Left renal cortex interstitium (tissue), 4 donors: Measurements from ENCODE around the gene NMUR1. TPM values are rescaled to one million over a fixed set of nuclear protein-coding genes. Genes with fewer than 3 reads are reported as not detected.

ENCODE experiments used
- DNase-seq, 4 donors: peaks; one replicate each; pipeline ENCODE4 v3.0.0-alpha.2; 2013; ENCODE audit warnings: low read depth in 4 of 4, low spot score in 2 of 4, missing footprints in 1 of 4
- polyA plus RNA-seq, 4 donors: library from polyadenylated mRNA; unstranded; fragments of 120-200 nt; gene quantifications; one replicate each; pipeline ENCODE4 v1.2.1, GENCODE V29; 2013; ENCODE audit not compliant: insufficient read length in 4 of 4

The NMUR1 gene
- polyA plus RNA-seq, 4 donors: 0.55 to 1.4 (median 0.74) TPM

- DNase-seq: peak in 1 of 4 donors; percentile 67
These were observed 24.7 kb upstream of the NMUR1 start for GRCh38 chr2:231554748-231555545.

- DNase-seq: no peak
These were observed 24.1 kb upstream of the NMUR1 start for GRCh38 chr2:231554327-231554726.

- no peak for DNase-seq
These were observed 22.5 kb upstream of the NMUR1 start for GRCh38 chr2:231552752-231553151.

- DNase-seq: no peak
These were observed 19.4 kb upstream of the NMUR1 start for GRCh38 chr2:231549446-231550239.

GRCh38 chr2:231548752-231549151, 18.5 kb upstream of the NMUR1 start:
- DNase-seq: no peak

GRCh38 chr2:231547315-231548110, 17.3 kb upstream of the NMUR1 start:
- no peak for DNase-seq

GRCh38 chr2:231546014-231546715, 15.9 kb upstream of the NMUR1 start:
- DNase-seq: no peak

- DNase-seq: no peak
These were observed 15.1 kb upstream of the NMUR1 start for GRCh38 chr2:231545105-231545902.

- no peak for DNase-seq
These were observed 11.9 kb upstream of the NMUR1 start for GRCh38 chr2:231542136-231542535.

- DNase-seq: no peak
These were observed 11.4 kb upstream of the NMUR1 start for GRCh38 chr2:231541645-231542044.

- no peak for DNase-seq
These were observed 9.7 kb upstream of the NMUR1 start for GRCh38 chr2:231539991-231540390.

- DNase-seq: no peak
These were observed 5.7 kb upstream of the NMUR1 start for GRCh38 chr2:231535961-231536360.

- no peak for DNase-seq
These were observed 3.5 kb upstream of the NMUR1 start for GRCh38 chr2:231533777-231534125.

- no peak for DNase-seq
These were observed 3.0 kb upstream of the NMUR1 start for GRCh38 chr2:231533086-231533776.

- DNase-seq: no peak
These were observed 2.5 kb upstream of the NMUR1 start for GRCh38 chr2:231532756-231533035.

- DNase-seq: no peak
These were observed 1.9 kb upstream of the NMUR1 start for GRCh38 chr2:231531883-231532755.

- DNase-seq: no peak
These were observed 1.2 kb upstream of the NMUR1 start for GRCh38 chr2:231531466-231531865.

- DNase-seq: no peak
These were observed 1.6 kb downstream of the NMUR1 start for GRCh38 chr2:231528636-231529030.
